T follicular helper cell (primary cell): ENCODE measurements around the gene POU2F1.

Source experiments
- DNase-seq: peaks from one replicate; pipeline ENCODE4 v3.0.0-alpha.2; 2020; ENCODE audit warnings: low read depth

Gene POU2F1

GRCh38 chr1:167467126-167467710 is 246.5 kb downstream of the POU2F1 start:
- no peak for DNase-seq

- DNase-seq: no peak
These were observed 247.1 kb downstream of the POU2F1 start for GRCh38 chr1:167467752-167468151.

GRCh38 chr1:167469280-167469965 is 248.7 kb downstream of the POU2F1 start:
- no peak for DNase-seq

GRCh38 chr1:167471568-167471967 is 250.9 kb downstream of the POU2F1 start:
- no peak for DNase-seq

- DNase-seq: no peak
These were observed 252.3 kb downstream of the POU2F1 start for GRCh38 chr1:167472752-167473521.

- DNase-seq: no peak
These were observed 253.1 kb downstream of the POU2F1 start for GRCh38 chr1:167473761-167474160.

- peak; percentile 48 for DNase-seq
These were observed 253.5 kb downstream of the POU2F1 start for GRCh38 chr1:167474191-167474641.

GRCh38 chr1:167476061-167476460 is 255.4 kb downstream of the POU2F1 start:
- no peak for DNase-seq
